Measurements from ENCODE around the gene LTF. TPM values are rescaled to one million over a fixed set of nuclear protein-coding genes. Genes with fewer than 3 reads are reported as not detected.
A peak's percentile ranks its signal among the peaks of the same experiment; 100 is the strongest.

The LTF gene
- total RNA-seq, 2 experiments from 2014 or later = not detected

DNA sequence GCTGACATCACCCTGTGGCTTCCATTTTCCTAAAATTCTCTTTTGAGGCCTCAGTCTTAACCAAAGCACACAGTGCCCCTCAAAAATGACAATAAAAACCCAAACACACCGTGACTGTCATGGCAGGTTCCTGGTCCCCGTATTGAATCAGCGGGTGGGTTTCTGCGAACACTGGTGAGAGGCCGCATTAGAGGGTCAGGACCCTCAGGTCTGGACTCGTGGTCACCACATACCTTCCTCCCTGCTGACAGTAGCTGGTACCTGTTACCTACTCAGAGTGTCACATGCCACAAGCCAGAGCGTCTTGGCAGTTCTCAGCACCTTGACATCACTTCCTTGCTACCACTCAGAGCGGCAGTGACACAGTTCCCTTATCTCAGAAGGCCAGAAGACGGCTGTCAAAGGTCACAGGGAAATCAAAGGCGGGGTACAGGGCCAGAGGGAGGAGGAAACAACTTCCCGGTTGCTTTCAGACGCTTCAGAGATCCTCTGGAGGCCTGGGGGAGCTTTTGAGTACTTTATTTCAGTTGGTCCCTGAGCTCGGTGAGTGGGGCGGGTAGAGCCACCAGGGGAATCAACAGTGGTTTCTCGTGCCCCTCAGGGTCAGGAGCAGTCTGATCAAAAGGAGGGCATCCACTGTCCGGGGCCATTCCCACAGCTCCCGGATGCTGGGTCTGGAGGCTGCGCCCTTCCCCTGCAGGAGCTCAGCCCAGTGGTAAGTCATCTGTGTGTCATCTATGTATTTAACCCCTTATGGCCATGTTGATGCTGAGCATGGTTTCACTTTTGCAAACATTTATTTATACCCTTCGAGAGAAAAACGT, 57.7 kb downstream of the LTF start, which contains the start of the genes CCR5AS and CCRL2:
TSS of gene CCR5AS (minus strand) at position 279 of the 824 bp plus-strand sequence.
TSS of gene CCRL2 (plus strand) at position 472 of the 824 bp plus-strand sequence. CDS start 821 bp downstream, outside the sequence.
- peak within 1 kb of the TSS; percentile 50 for H3K4me3 ChIP-seq (ENCODE audit: low read depth, low read length, poor library complexity, severe bottlenecking)

DNA sequence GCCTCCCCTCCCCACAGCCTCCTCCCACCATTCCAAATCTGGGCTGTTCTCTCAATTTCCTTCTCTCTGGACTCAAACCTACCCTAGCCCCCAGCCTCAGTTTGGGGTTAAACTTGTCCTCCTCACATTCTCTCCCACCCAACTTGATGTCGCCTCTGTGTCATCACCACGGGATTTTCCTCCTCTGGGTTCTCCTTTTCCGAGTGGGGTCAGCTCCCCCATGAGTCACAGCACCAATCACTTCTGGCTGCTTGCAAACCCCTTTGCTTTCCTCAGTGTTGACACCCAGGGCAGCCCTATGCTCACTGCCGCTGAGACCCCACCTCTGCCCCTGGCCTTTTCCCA, 58.3 kb downstream of the LTF start:
- Histone ChIP-seq H3K79me2 (ENCODE audit: insufficient read depth, low read depth, low read length) (no peaks in the 10 kb centered on the region), H3K4me2 (ENCODE audit: low read length) (no peak overlapping the region), H3K9me2 (ENCODE audit: insufficient read depth, low read length) (no peaks in the 10 kb centered on the region), H4K20me1 (ENCODE audit: insufficient read depth, low read length) (no peaks in the 10 kb centered on the region), H3K27ac (ENCODE audit: low read depth, low read length, poor library complexity, severe bottlenecking) (no peak overlapping the region), H3K9me3 (ENCODE audit: low read length) (no peaks in the 10 kb centered on the region), H2AFZ (ENCODE audit: low read length) (peak overlapping the region; percentile 93; the same call in 1 of the 2 replicates), H3K36me3 (ENCODE audit: insufficient read depth, low read length) (no peaks in the 10 kb centered on the region), H3K4me1 (ENCODE audit: insufficient read depth, low read length, poor library complexity, severe bottlenecking) (peaks cover 20% of the 10 kb centered on the region), H3K4me3 (ENCODE audit: low read depth, low read length, poor library complexity, severe bottlenecking) (no peak overlapping the region)
- intact Hi-C loops (cut with micrococcal nuclease; ENCODE audit: unreplicated experiment) = no loop called here
- BruUV-seq (replicated peaks) = no TSS peak
- ChIA-PET POLR2A (interaction anchor here (1.1 kb wide), 1 partner anchor 23 kb away, joined by 4 read pairs; no protein-coding TSS in a partner anchor), CTCF (ENCODE audit: unreplicated experiment) (no interaction called here)
- DNase-seq (ENCODE audit: low spot score) = no peak
- TF ChIP-seq, protein P1, sequence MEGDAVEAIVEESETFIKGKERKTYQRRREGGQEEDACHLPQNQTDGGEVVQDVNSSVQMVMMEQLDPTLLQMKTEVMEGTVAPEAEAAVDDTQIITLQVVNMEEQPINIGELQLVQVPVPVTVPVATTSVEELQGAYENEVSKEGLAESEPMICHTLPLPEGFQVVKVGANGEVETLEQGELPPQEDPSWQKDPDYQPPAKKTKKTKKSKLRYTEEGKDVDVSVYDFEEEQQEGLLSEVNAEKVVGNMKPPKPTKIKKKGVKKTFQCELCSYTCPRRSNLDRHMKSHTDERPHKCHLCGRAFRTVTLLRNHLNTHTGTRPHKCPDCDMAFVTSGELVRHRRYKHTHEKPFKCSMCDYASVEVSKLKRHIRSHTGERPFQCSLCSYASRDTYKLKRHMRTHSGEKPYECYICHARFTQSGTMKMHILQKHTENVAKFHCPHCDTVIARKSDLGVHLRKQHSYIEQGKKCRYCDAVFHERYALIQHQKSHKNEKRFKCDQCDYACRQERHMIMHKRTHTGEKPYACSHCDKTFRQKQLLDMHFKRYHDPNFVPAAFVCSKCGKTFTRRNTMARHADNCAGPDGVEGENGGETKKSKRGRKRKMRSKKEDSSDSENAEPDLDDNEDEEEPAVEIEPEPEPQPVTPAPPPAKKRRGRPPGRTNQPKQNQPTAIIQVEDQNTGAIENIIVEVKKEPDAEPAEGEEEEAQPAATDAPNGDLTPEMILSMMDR (conservative IDR thresholded peaks at IDR 0.05; ENCODE audit: low read length) = no peak
- TF ChIP-seq EZH2phosphoT487 (IDR thresholded peaks at IDR 0.05; ENCODE audit: borderline replicate concordance, low read depth, low read length) = no peak

More for the DNA sequence above, 57.7 kb downstream of the LTF start, which contains the start of the genes CCR5AS and CCRL2:
- no peaks in the 10 kb centered on the region for H4K20me1 ChIP-seq (ENCODE audit: insufficient read depth, low read length)
- intact Hi-C loops (cut with micrococcal nuclease; ENCODE audit: unreplicated experiment) = no loop called here
- POLR2A ChIA-PET = interaction anchor here (0.5 to 1.8 kb wide), 6 partner anchors 9 to 122 kb away, joined by 3 to 8 read pairs (median 4); no protein-coding TSS in a partner anchor
- TF ChIP-seq EZH2phosphoT487 (IDR thresholded peaks at IDR 0.05; ENCODE audit: borderline replicate concordance, low read depth, low read length) = no peak
- TF ChIP-seq, protein P1 (conservative IDR thresholded peaks at IDR 0.05; ENCODE audit: low read length) = no peak
- H3K9me2 ChIP-seq (ENCODE audit: insufficient read depth, low read length) = no peaks in the 10 kb centered on the region
- CTCF ChIA-PET (ENCODE audit: unreplicated experiment) = interaction anchor here (1.0 kb wide), 1 partner anchor 23 kb away, joined by 3 read pairs; no protein-coding TSS in a partner anchor
- no peaks in the 10 kb centered on the region for H3K9me3 ChIP-seq (ENCODE audit: low read length)
- no peaks in the 10 kb centered on the region for H3K36me3 ChIP-seq (ENCODE audit: insufficient read depth, low read length)
- TSS peak; percentile 90 for BruUV-seq (replicated peaks)
- no peaks in the 10 kb centered on the region for H3K79me2 ChIP-seq (ENCODE audit: insufficient read depth, low read depth, low read length)
- H2AFZ ChIP-seq (ENCODE audit: low read length) = peak within 1 kb of the TSS; percentile 93
- peaks cover 20% of the 10 kb centered on the region for H3K4me1 ChIP-seq (ENCODE audit: insufficient read depth, low read length, poor library complexity, severe bottlenecking)
- no peak within 1 kb of the TSS for H3K27ac ChIP-seq (ENCODE audit: low read depth, low read length, poor library complexity, severe bottlenecking)
- peak within 1 kb of the TSS; percentile 56 for H3K4me2 ChIP-seq (ENCODE audit: low read length)
- DNase-seq (ENCODE audit: low spot score) = no peak
